ENCODE measurements around the gene COPG2.

The COPG2 gene

GRCh38 chr7:130668258-130669084, at the start of gene COPG2:
TSS of gene COPG2 (minus strand) at chr7:130668748. CDS start at chr7:130668668, 80 bp downstream.
- TF ChIP-seq POLR2AphosphoS5 (IDR thresholded peaks at IDR 0.05; ENCODE audit: borderline replicate concordance, low read depth, low read length): peak; percentile 86
- no peak for TF ChIP-seq EZH2 (IDR thresholded peaks at IDR 0.05)
- Histone ChIP-seq H3K4me3 (peak within 1 kb of the TSS; percentile 99), H3K9me3 (ENCODE audit: low read depth, low read length) (no peaks in the 10 kb centered on the region), H3K9ac (ENCODE audit: insufficient read length) (peak within 1 kb of the TSS; percentile 83), H3K36me3 (ENCODE audit: insufficient read depth, low read length) (peaks cover 13% of the 10 kb centered on the region; the same call in 1 of the 2 replicates), H3K27ac (peak within 1 kb of the TSS; percentile 80; the same call in 1 of the 2 replicates)
- no peak for DNase-seq (ENCODE audit: low read depth, low spot score)

DNA sequence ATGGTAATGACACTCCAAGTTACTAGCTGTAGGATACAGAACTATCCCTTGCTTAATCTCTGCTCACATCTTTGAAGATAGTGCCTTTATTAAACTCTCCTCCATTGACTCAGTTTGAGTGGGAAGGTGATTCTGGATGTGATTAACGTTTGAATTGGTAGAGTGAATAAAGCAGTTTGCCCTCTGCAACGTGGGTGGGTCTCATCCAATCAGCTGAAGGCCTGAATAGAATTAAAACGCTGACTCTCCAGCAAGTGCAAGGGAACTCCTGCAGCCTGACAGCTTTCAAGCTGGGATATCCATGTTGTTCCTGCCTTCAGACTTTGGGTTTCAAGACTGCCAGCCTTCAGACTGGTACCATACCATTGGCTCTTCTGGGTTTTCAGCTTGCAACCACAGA, 43.9 kb upstream of the COPG2 start:
- H3K4me3 ChIP-seq: no peak overlapping the region
- TF ChIP-seq FOXP2 (optimal IDR thresholded peaks at IDR 0.05; ENCODE audit: control extremely low read depth, extremely low read length, insufficient read depth): no peak
- no peak for TF ChIP-seq POLR2AphosphoS5 (IDR thresholded peaks at IDR 0.05; ENCODE audit: borderline replicate concordance, low read depth, low read length)

DNA sequence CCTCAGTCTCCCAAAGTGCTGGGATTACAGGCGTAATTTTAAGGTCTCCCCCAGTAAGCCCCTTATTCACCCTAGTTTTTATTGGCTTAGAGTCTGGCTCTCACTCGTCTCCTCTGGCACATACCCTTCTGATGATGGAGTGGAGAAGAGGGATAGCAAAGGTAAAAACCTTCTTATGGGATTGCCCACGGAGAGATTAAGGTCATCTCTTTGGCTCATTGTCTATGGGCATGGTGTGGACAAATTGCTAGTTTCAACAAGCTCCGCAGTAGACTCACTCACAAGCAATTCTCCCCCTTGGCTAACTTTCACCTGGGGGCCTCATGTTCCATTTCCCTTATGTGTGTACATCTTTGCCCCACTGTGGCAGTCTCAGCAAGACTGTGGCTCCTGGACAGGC, 40.2 kb upstream of the COPG2 start:
- DNase-seq (ENCODE audit: low read depth, low spot score): no peak

More for the DNA sequence above, 43.9 kb upstream of the COPG2 start:
- DNase-seq (ENCODE audit: low read depth, low spot score): no peak
- Histone ChIP-seq H3K36me3 (ENCODE audit: insufficient read depth, low read length) (no peaks in the 10 kb centered on the region), H3K27ac (no peak overlapping the region), H3K9ac (ENCODE audit: insufficient read length) (no peak overlapping the region), H3K9me3 (ENCODE audit: low read depth, low read length) (no peaks in the 10 kb centered on the region)

DNA sequence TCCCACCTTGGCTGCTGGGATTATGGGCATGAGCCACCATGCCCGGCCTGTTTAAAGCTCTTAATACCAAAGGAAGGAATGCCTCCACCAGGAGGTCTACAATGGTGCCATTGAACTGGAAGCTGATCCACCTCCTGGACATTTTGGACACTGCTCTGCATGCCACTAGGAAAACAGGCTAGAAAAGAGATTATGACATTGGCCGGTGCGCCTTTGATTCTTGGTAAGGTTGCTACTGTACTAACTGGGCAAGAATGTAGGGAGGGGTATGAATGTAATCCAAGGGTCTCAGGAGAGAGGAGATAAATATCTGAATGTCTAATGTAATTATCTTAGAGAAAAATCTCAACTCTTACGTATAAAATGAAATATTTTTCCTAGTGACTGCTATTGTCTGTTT, 39.5 kb upstream of the COPG2 start:
- no peaks in the 10 kb centered on the region for H3K36me3 ChIP-seq (ENCODE audit: insufficient read depth, low read length)
- TF ChIP-seq FOXP2 (optimal IDR thresholded peaks at IDR 0.05; ENCODE audit: control extremely low read depth, extremely low read length, insufficient read depth) (no peak), EZH2 (IDR thresholded peaks at IDR 0.05) (no peak), POLR2AphosphoS5 (IDR thresholded peaks at IDR 0.05; ENCODE audit: borderline replicate concordance, low read depth, low read length) (no peak)
- H3K9me3 ChIP-seq (ENCODE audit: low read depth, low read length): no peaks in the 10 kb centered on the region; the same call in 1 of the 2 replicates
- H3K4me3 ChIP-seq: no peak overlapping the region
- no peak overlapping the region for H3K27ac ChIP-seq
- no peak for DNase-seq (ENCODE audit: low read depth, low spot score)
- no peak overlapping the region for H3K9ac ChIP-seq (ENCODE audit: insufficient read length)

More for the DNA sequence above, 40.2 kb upstream of the COPG2 start:
- H3K4me3 ChIP-seq: no peak overlapping the region
- no peak overlapping the region for H3K9ac ChIP-seq (ENCODE audit: insufficient read length)
- no peak for TF ChIP-seq EZH2 (IDR thresholded peaks at IDR 0.05)
- no peak for TF ChIP-seq FOXP2 (optimal IDR thresholded peaks at IDR 0.05; ENCODE audit: control extremely low read depth, extremely low read length, insufficient read depth)
- no peak for TF ChIP-seq POLR2AphosphoS5 (IDR thresholded peaks at IDR 0.05; ENCODE audit: borderline replicate concordance, low read depth, low read length)
- no peak overlapping the region for H3K27ac ChIP-seq
- H3K36me3 ChIP-seq (ENCODE audit: insufficient read depth, low read length): no peaks in the 10 kb centered on the region
- H3K9me3 ChIP-seq (ENCODE audit: low read depth, low read length): no peaks in the 10 kb centered on the region; the same call in 1 of the 2 replicates

- no peak for DNase-seq (ENCODE audit: low read depth, low spot score)
- no peaks in the 10 kb centered on the region; the same call in 1 of the 2 replicates for H3K9me3 ChIP-seq (ENCODE audit: low read depth, low read length)
- no peak overlapping the region for H3K9ac ChIP-seq (ENCODE audit: insufficient read length)
- TF ChIP-seq POLR2AphosphoS5 (IDR thresholded peaks at IDR 0.05; ENCODE audit: borderline replicate concordance, low read depth, low read length) (no peak), FOXP2 (optimal IDR thresholded peaks at IDR 0.05; ENCODE audit: control extremely low read depth, extremely low read length, insufficient read depth) (no peak), EZH2 (IDR thresholded peaks at IDR 0.05) (no peak)
- H3K4me3 ChIP-seq: no peak overlapping the region
- no peaks in the 10 kb centered on the region for H3K36me3 ChIP-seq (ENCODE audit: insufficient read depth, low read length)
- H3K27ac ChIP-seq: no peak overlapping the region
Measured at GRCh38 chr7:130703851-130704250, 35.3 kb upstream of the COPG2 start.

GRCh38 chr7:130701650-130702049, 33.1 kb upstream of the COPG2 start:
- no peaks in the 10 kb centered on the region for H3K36me3 ChIP-seq (ENCODE audit: insufficient read depth, low read length)
- H3K27ac ChIP-seq: no peak overlapping the region
- no peak overlapping the region for H3K9ac ChIP-seq (ENCODE audit: insufficient read length)
- no peak for DNase-seq (ENCODE audit: low read depth, low spot score)
- TF ChIP-seq POLR2AphosphoS5 (IDR thresholded peaks at IDR 0.05; ENCODE audit: borderline replicate concordance, low read depth, low read length): no peak
- TF ChIP-seq FOXP2 (optimal IDR thresholded peaks at IDR 0.05; ENCODE audit: control extremely low read depth, extremely low read length, insufficient read depth): no peak
- TF ChIP-seq EZH2 (IDR thresholded peaks at IDR 0.05): no peak
- no peaks in the 10 kb centered on the region; the same call in 1 of the 2 replicates for H3K9me3 ChIP-seq (ENCODE audit: low read depth, low read length)
- H3K4me3 ChIP-seq: no peak overlapping the region

DNA sequence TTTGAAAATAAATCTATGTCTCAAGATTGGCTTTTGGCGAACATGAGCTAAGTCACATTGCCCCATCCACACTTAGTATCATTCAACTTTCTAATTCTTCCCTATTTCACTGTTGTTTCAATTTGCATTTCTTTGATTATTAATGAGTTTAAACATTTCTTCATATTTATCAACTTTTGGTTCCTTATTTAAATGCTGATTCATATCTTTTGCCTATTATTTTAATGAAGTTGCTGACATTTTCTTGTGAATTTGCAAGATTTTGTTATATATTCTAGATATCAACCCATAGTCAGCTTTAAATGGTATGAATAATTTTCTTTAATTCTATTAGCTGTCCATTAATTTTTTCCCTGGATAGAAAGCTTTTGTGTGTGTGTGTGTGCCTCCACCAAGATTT, 32.2 kb upstream of the COPG2 start:
- Histone ChIP-seq H3K9ac (ENCODE audit: insufficient read length) (no peak overlapping the region), H3K9me3 (ENCODE audit: low read depth, low read length) (no peaks in the 10 kb centered on the region), H3K4me3 (no peak overlapping the region), H3K36me3 (ENCODE audit: insufficient read depth, low read length) (no peaks in the 10 kb centered on the region), H3K27ac (no peak overlapping the region)
- DNase-seq (ENCODE audit: low read depth, low spot score): no peak
- TF ChIP-seq EZH2 (IDR thresholded peaks at IDR 0.05) (no peak), POLR2AphosphoS5 (IDR thresholded peaks at IDR 0.05; ENCODE audit: borderline replicate concordance, low read depth, low read length) (no peak)

GRCh38 chr7:130699686-130700085, 31.1 kb upstream of the COPG2 start:
- Histone ChIP-seq H3K9me3 (ENCODE audit: low read depth, low read length) (no peaks in the 10 kb centered on the region), H3K36me3 (ENCODE audit: insufficient read depth, low read length) (no peaks in the 10 kb centered on the region), H3K9ac (ENCODE audit: insufficient read length) (no peak overlapping the region), H3K4me3 (no peak overlapping the region), H3K27ac (no peak overlapping the region)
- TF ChIP-seq FOXP2 (optimal IDR thresholded peaks at IDR 0.05; ENCODE audit: control extremely low read depth, extremely low read length, insufficient read depth) (no peak), POLR2AphosphoS5 (IDR thresholded peaks at IDR 0.05; ENCODE audit: borderline replicate concordance, low read depth, low read length) (no peak), EZH2 (IDR thresholded peaks at IDR 0.05) (no peak)
- no peak for DNase-seq (ENCODE audit: low read depth, low spot score)
